SK-N-SH (cell line): ENCODE measurements around the gene SFMBT2. TPM values are rescaled to one million over a fixed set of nuclear protein-coding genes. Genes with fewer than 3 reads are reported as not detected.

Experiments
- CTCF ChIA-PET: fragments of 300-600, 350-600 bp; formaldehyde crosslinking; extraction: SDS; loops from one replicate; lab custom pipeline; 2021; lab: Yijun Ruan, JAX
- POLR2A ChIA-PET: fragments of 350-600 bp; sonication (Branson Sonifier 250); formaldehyde crosslinking; extraction: SDS; loops from one replicate; lab custom pipeline; 2020; ENCODE audit warnings: antibody characterized with exemption, inconsistent platforms; lab: Yijun Ruan, JAX
- DNase-seq: peaks from one replicate; pipeline ENCODE4 v3.0.0; 2012
- H2AFZ ChIP-seq: fragments of 200-600 bp; sonication (generic); 2 replicates; pipeline ENCODE4 v1.8.1; 2016; ENCODE audit warnings: antibody characterized with exemption, mild to moderate bottlenecking, low read depth
- H3F3A ChIP-seq: fragments of 200-600 bp; sonication (generic); replicated peaks from 2 replicates; pipeline ENCODE3; 2016; ENCODE audit warnings: antibody characterized with exemption, mild to moderate bottlenecking; ENCODE audit not compliant: insufficient read depth
- H3K27ac ChIP-seq, 2 experiments: fragments of 200-500 bp in 1 of 2; fragments of 200-600 bp in 1 of 2; sonication (Bioruptor generic) in 1 of 2; sonication (generic), shearing (Covaris generic) in 1 of 2; 2 replicates each; pipeline versions ENCODE4 v1.5.1 to v1.6.1; 2014 to 2016; ENCODE audit warnings: low read depth in 2 of 2, inconsistent platforms in 1 of 2, low read length in 1 of 2, mild to moderate bottlenecking in 1 of 2, mixed read lengths in 1 of 2
- H3K27me3 ChIP-seq: fragments of 200-600 bp; sonication (generic), shearing (Covaris generic); 2 replicates; pipeline ENCODE4 v1.6.1; 2016; ENCODE audit warnings: mixed run types; ENCODE audit not compliant: insufficient read depth
- H3K36me3 ChIP-seq, 2 experiments: fragments of 200-500 bp in 1 of 2; fragments of 200-600 bp in 1 of 2; sonication (Bioruptor generic) in 1 of 2; sonication (generic) in 1 of 2; replicated peaks in 1 of 2; 2 replicates each; pipeline versions ENCODE3 to v1.5.1; 2014 to 2016; ENCODE audit warnings: low read length in 1 of 2, mild to moderate bottlenecking in 1 of 2; ENCODE audit not compliant: insufficient read depth in 2 of 2, control insufficient read depth in 1 of 2
- H3K4me1 ChIP-seq, 2 experiments: fragments of 200-500 bp in 1 of 2; fragments of 200-600 bp in 1 of 2; sonication (Bioruptor generic) in 1 of 2; sonication (generic), shearing (Covaris generic) in 1 of 2; 2 replicates each; pipeline versions ENCODE4 v1.5.1 to v1.6.1; 2014 to 2016; ENCODE audit warnings: low read depth in 1 of 2, low read length in 1 of 2, mixed run types in 1 of 2; ENCODE audit not compliant: insufficient read depth in 2 of 2, control insufficient read depth in 1 of 2
- H3K4me2 ChIP-seq: fragments of 200-600 bp; sonication (generic), shearing (Covaris generic); 2 replicates; pipeline ENCODE4 v1.6.1; 2017; ENCODE audit warnings: mixed run types
- H3K4me3 ChIP-seq, 2 experiments: fragments of 200-500 bp in 1 of 2; fragments of 200-600 bp in 1 of 2; sonication (Bioruptor generic) in 1 of 2; sonication (generic), shearing (Covaris generic) in 1 of 2; 2 replicates each; pipeline versions ENCODE4 v1.5.1 to v1.8.1; 2014 to 2016; ENCODE audit warnings: low read depth in 2 of 2, inconsistent platforms in 1 of 2, low read length in 1 of 2, mild to moderate bottlenecking in 1 of 2, mixed read lengths in 1 of 2, moderate library complexity in 1 of 2
- H3K79me2 ChIP-seq: fragments of 200-600 bp; sonication (generic); 2 replicates; pipeline ENCODE4 v1.8.1; 2017; ENCODE audit warnings: mild to moderate bottlenecking; ENCODE audit not compliant: insufficient read depth
- H3K9ac ChIP-seq: fragments of 200-600 bp; sonication (generic); 2 replicates; pipeline ENCODE4 v1.6.1; 2017; ENCODE audit warnings: mixed run types
- H3K9me2 ChIP-seq: fragments of 200-600 bp; sonication (generic); 2 replicates; pipeline ENCODE4 v1.6.1; 2017; ENCODE audit warnings: mixed run types
- H3K9me3 ChIP-seq: fragments of 200-600 bp; sonication (generic); 2 replicates; pipeline ENCODE4 v1.6.1; 2017; ENCODE audit warnings: mixed run types, mild to moderate bottlenecking, moderate library complexity
- H4K20me1 ChIP-seq: fragments of 200-600 bp; sonication (generic); 2 replicates; pipeline ENCODE4 v1.6.1; 2017; ENCODE audit warnings: mild to moderate bottlenecking, mixed run types; ENCODE audit not compliant: insufficient read depth
- CHD2 ChIP-seq: fragments of 150-350 bp; IDR thresholded peaks from 2 replicates; pipeline ENCODE4 v1.6.1; 2018; ENCODE audit warnings: low read length; ENCODE audit not compliant: partially characterized antibody
- EP300 ChIP-seq, 2 experiments: IDR thresholded peaks; 2 replicates each; pipeline versions ENCODE4 v1.4.0 to v1.6.1; 2012; ENCODE audit warnings: borderline replicate concordance in 1 of 2, low read depth in 1 of 2, low read length in 1 of 2
- EZH2phosphoT487 ChIP-seq: fragments of 200-600 bp; sonication (generic); IDR thresholded peaks from 2 replicates; pipeline ENCODE4 v1.6.1; 2017; ENCODE audit warnings: low read depth, mixed run types, mild to moderate bottlenecking, antibody characterized with exemption, moderate library complexity, borderline replicate concordance
- FOSL2 ChIP-seq: IDR thresholded peaks from 2 replicates; pipeline ENCODE4 v1.4.0; 2012; ENCODE audit warnings: low read depth, mild to moderate bottlenecking, moderate library complexity, borderline replicate concordance
- FOXJ3 ChIP-seq: sonication (generic); formaldehyde crosslinking; IDR thresholded peaks from 2 replicates; pipeline ENCODE4 v1.5.1; 2020; ENCODE audit warnings: mild to moderate bottlenecking, missing genetic modification reagents
- FOXM1 ChIP-seq: IDR thresholded peaks from 2 replicates; pipeline ENCODE4 v1.4.0; 2012; ENCODE audit warnings: low read depth, mild to moderate bottlenecking
- JUND ChIP-seq: IDR thresholded peaks from 2 replicates; pipeline ENCODE4 v1.4.0; 2012
- MEF2A ChIP-seq: IDR thresholded peaks from 2 replicates; pipeline ENCODE4 v1.4.0; 2012; ENCODE audit warnings: low read depth, borderline replicate concordance
- MXI1 ChIP-seq: IDR thresholded peaks from 2 replicates; pipeline ENCODE4 v1.6.1; 2012; ENCODE audit warnings: mild to moderate bottlenecking, low read depth, low read length, improper control_type of control experiment
- POLR2AphosphoS5 ChIP-seq: IDR thresholded peaks from 2 replicates; pipeline ENCODE4 v1.6.1; 2012; ENCODE audit warnings: low read depth, low read length
- RCOR1 ChIP-seq: fragments of 150-350 bp; IDR thresholded peaks from 2 replicates; pipeline ENCODE4 v1.6.1; 2017; ENCODE audit warnings: antibody characterized with exemption, low read length
- SMC3 ChIP-seq: IDR thresholded peaks from 2 replicates; pipeline ENCODE4 v1.6.1; 2012; ENCODE audit warnings: low read depth, low read length, improper control_type of control experiment
- TAF1 ChIP-seq: IDR thresholded peaks from 2 replicates; pipeline ENCODE4 v1.6.1; 2012; ENCODE audit warnings: low read depth, mild to moderate bottlenecking, low read length, moderate library complexity, borderline replicate concordance
- YY1 ChIP-seq: IDR thresholded peaks from 2 replicates; pipeline ENCODE4 v1.4.0; 2012; ENCODE audit warnings: low read depth, mild to moderate bottlenecking
- WGBS: methylation state at CpG from one replicate; pipeline ENCODE4 v1.1.6; 2017; ENCODE audit warnings: low lambda C conversion rate; 5-methylcytosine and 5-hydroxymethylcytosine counted together
- polyA plus RNA-seq, 3 experiments: library from polyadenylated mRNA; depleted of rRNA; stranded (reverse); fragments of >200 nt; gene quantifications; 2 replicates each; pipeline ENCODE4 v1.2.3, GENCODE V29; 2012
- TF ChIP-seq, protein P1 (sequence below): IDR thresholded peaks from 2 replicates; pipeline ENCODE4 v1.6.1; 2012; ENCODE audit warnings: mild to moderate bottlenecking, low read depth, low read length, moderate library complexity
- TF ChIP-seq, protein P2 (sequence below): fragments of 200-600 bp; sonication (generic); IDR thresholded peaks from 2 replicates; pipeline ENCODE4 v1.6.1; 2017; ENCODE audit warnings: antibody characterized with exemption, mild to moderate bottlenecking, moderate library complexity
- TF ChIP-seq, protein P3 (sequence below): fragments of 150-350 bp; IDR thresholded peaks from 2 replicates; pipeline ENCODE4 v1.6.1; 2016; ENCODE audit warnings: mild to moderate bottlenecking, low read depth, low read length

The SFMBT2 gene
- polyA plus RNA-seq, 1 of the 3 experiments (the other 2 are of a cell fraction), result 0.20 TPM

GRCh38 chr10:7269988-7270387 lies 140.8 kb downstream of the SFMBT2 start:
- no peaks in the 10 kb centered on the region for H3K27me3 ChIP-seq
- ChIA-PET POLR2A (no interaction called here), CTCF (interaction anchor here (1.2 to 4.4 kb wide), 5 partner anchors 28 to 153 kb away, joined by 3 to 19 read pairs (median 5); partner anchors contain the start of gene SFMBT2)
- no peak overlapping the region for H3K4me2 ChIP-seq
- H3K9ac ChIP-seq, result no peak overlapping the region
- no peak for TF ChIP-seq POLR2AphosphoS5
- no peak for TF ChIP-seq EP300 (IDR thresholded peaks at IDR 0.05; ENCODE audit: borderline replicate concordance in 1 of 2, low read depth in 1 of 2, low read length in 1 of 2)
- no peak for TF ChIP-seq CHD2
- no peak for TF ChIP-seq FOXM1
- TF ChIP-seq, protein P1, sequence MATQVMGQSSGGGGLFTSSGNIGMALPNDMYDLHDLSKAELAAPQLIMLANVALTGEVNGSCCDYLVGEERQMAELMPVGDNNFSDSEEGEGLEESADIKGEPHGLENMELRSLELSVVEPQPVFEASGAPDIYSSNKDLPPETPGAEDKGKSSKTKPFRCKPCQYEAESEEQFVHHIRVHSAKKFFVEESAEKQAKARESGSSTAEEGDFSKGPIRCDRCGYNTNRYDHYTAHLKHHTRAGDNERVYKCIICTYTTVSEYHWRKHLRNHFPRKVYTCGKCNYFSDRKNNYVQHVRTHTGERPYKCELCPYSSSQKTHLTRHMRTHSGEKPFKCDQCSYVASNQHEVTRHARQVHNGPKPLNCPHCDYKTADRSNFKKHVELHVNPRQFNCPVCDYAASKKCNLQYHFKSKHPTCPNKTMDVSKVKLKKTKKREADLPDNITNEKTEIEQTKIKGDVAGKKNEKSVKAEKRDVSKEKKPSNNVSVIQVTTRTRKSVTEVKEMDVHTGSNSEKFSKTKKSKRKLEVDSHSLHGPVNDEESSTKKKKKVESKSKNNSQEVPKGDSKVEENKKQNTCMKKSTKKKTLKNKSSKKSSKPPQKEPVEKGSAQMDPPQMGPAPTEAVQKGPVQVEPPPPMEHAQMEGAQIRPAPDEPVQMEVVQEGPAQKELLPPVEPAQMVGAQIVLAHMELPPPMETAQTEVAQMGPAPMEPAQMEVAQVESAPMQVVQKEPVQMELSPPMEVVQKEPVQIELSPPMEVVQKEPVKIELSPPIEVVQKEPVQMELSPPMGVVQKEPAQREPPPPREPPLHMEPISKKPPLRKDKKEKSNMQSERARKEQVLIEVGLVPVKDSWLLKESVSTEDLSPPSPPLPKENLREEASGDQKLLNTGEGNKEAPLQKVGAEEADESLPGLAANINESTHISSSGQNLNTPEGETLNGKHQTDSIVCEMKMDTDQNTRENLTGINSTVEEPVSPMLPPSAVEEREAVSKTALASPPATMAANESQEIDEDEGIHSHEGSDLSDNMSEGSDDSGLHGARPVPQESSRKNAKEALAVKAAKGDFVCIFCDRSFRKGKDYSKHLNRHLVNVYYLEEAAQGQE, result no peak
- no peak for TF ChIP-seq TAF1
- TF ChIP-seq, protein P2, sequence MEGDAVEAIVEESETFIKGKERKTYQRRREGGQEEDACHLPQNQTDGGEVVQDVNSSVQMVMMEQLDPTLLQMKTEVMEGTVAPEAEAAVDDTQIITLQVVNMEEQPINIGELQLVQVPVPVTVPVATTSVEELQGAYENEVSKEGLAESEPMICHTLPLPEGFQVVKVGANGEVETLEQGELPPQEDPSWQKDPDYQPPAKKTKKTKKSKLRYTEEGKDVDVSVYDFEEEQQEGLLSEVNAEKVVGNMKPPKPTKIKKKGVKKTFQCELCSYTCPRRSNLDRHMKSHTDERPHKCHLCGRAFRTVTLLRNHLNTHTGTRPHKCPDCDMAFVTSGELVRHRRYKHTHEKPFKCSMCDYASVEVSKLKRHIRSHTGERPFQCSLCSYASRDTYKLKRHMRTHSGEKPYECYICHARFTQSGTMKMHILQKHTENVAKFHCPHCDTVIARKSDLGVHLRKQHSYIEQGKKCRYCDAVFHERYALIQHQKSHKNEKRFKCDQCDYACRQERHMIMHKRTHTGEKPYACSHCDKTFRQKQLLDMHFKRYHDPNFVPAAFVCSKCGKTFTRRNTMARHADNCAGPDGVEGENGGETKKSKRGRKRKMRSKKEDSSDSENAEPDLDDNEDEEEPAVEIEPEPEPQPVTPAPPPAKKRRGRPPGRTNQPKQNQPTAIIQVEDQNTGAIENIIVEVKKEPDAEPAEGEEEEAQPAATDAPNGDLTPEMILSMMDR, result no peak
- no peak for TF ChIP-seq JUND
- no peak for TF ChIP-seq EZH2phosphoT487
- TF ChIP-seq RCOR1, result no peak
- no peak for TF ChIP-seq MXI1
- no peak for TF ChIP-seq MEF2A
- no peak for TF ChIP-seq FOXJ3
- no peak for TF ChIP-seq YY1
- TF ChIP-seq SMC3, result no peak
- no peak for TF ChIP-seq FOSL2
- TF ChIP-seq, protein P3, sequence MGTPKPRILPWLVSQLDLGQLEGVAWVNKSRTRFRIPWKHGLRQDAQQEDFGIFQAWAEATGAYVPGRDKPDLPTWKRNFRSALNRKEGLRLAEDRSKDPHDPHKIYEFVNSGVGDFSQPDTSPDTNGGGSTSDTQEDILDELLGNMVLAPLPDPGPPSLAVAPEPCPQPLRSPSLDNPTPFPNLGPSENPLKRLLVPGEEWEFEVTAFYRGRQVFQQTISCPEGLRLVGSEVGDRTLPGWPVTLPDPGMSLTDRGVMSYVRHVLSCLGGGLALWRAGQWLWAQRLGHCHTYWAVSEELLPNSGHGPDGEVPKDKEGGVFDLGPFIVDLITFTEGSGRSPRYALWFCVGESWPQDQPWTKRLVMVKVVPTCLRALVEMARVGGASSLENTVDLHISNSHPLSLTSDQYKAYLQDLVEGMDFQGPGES, result no peak
- H3F3A ChIP-seq, result no peaks in the 10 kb centered on the region
- DNase-seq, result no peak
- no peak overlapping the region for H3K4me3 ChIP-seq
- no peaks in the 10 kb centered on the region for H3K36me3 ChIP-seq
- no peaks in the 10 kb centered on the region for H3K79me2 ChIP-seq
- H3K9me2 ChIP-seq, result no peaks in the 10 kb centered on the region
- WGBS, result 52% methylated on average over 5 of the region's 5 CpGs
- H3K27ac ChIP-seq, result peak overlapping the region in 1 of 2 experiments; percentile 84; a peak in 2 of 4 replicates
- no peaks in the 10 kb centered on the region for H3K9me3 ChIP-seq
- H3K4me1 ChIP-seq, result peaks cover 0 to 15% of the 10 kb centered on the region in 2 experiments; a peak in 2 of 4 replicates
- H4K20me1 ChIP-seq, result no peaks in the 10 kb centered on the region
- no peak overlapping the region for H2AFZ ChIP-seq
